IMR-90 (cell line): ENCODE results near the gene CYFIP1. TPM values are rescaled to one million over a fixed set of nuclear protein-coding genes. Genes with fewer than 3 reads are reported as not detected.
"Not testable (repeated sequence)": the region's sequence is repeated elsewhere in the genome, so short reads cannot be mapped to it uniquely, and the experiment has no call there.

ENCODE experiments used
- ATAC-seq: fragments of 200-7000 bp; cut with Tn5 transposase; 2 replicates; pipeline ENCODE4 v1.9.1; 2020; ENCODE audit warnings: low read depth, mild to moderate bottlenecking, moderate library complexity
- BruUV-seq: library from RNA; stranded (reverse); fragments of 400-500 nt; replicated peaks from 2 replicates; lab custom pipeline; 2021; lab: Mats Ljungman, UMichigan
- CTCF ChIA-PET: fragments of 300-600 bp; formaldehyde crosslinking; extraction: SDS; loops from one replicate; lab custom pipeline; 2021; ENCODE audit warnings: antibody characterized with exemption; lab: Yijun Ruan, JAX
- POLR2A ChIA-PET: fragments of 300-600 bp; sonication (Branson Sonifier 250); formaldehyde crosslinking; loops from one replicate; lab custom pipeline; 2022; ENCODE audit warnings: antibody characterized with exemption; ENCODE audit not compliant: unreplicated experiment; lab: Charles Lee
- DNase-seq: peaks from one replicate; pipeline ENCODE4 v3.0.0; 2013
- H2AFZ ChIP-seq: replicated peaks from 2 replicates; pipeline ENCODE3; 2013; ENCODE audit warnings: low read length, mild to moderate bottlenecking; ENCODE audit not compliant: poor library complexity
- H2AK5ac ChIP-seq: 2 replicates; pipeline ENCODE4 v1.6.1; 2013; ENCODE audit warnings: low read depth, low read length, inconsistent platforms
- H2AK9ac ChIP-seq: replicated peaks from 2 replicates; pipeline ENCODE3; 2013; ENCODE audit warnings: mild to moderate bottlenecking, low read depth, low read length, moderate library complexity; ENCODE audit not compliant: poor library complexity
- H2BK120ac ChIP-seq: 2 replicates; pipeline ENCODE4 v1.6.1; 2013; ENCODE audit warnings: low read depth, low read length, inconsistent platforms
- H2BK15ac ChIP-seq: 3 replicates; pipeline ENCODE4 v1.6.1; 2013; ENCODE audit warnings: low read depth, low read length, inconsistent platforms
- H2BK20ac ChIP-seq: 2 replicates; pipeline ENCODE4 v1.6.1; 2013; ENCODE audit warnings: low read depth, mild to moderate bottlenecking, inconsistent platforms, low read length, moderate library complexity
- H2BK5ac ChIP-seq: 2 replicates; pipeline ENCODE4 v1.6.1; 2013; ENCODE audit warnings: mild to moderate bottlenecking, low read depth, low read length, inconsistent platforms; ENCODE audit not compliant: poor library complexity, severe bottlenecking
- H3K14ac ChIP-seq: replicated peaks from 2 replicates; pipeline ENCODE4 v1.6.1; 2013; ENCODE audit warnings: low read depth, low read length, inconsistent platforms
- H3K18ac ChIP-seq: 2 replicates; pipeline ENCODE4 v1.6.1; 2013; ENCODE audit warnings: low read depth, low read length, control low read depth
- H3K23ac ChIP-seq: 2 replicates; pipeline ENCODE4 v1.6.1; 2013; ENCODE audit warnings: low read depth, low read length, inconsistent platforms
- H3K27ac ChIP-seq: 2 replicates; pipeline ENCODE4 v1.5.1; 2013; ENCODE audit warnings: mild to moderate bottlenecking, control low read depth, low read length; ENCODE audit not compliant: insufficient read depth
- H3K27me3 ChIP-seq: 2 replicates; pipeline ENCODE4 v1.6.1; 2013; ENCODE audit warnings: low read length; ENCODE audit not compliant: control insufficient read depth, insufficient read depth
- H3K36me3 ChIP-seq: 2 replicates; pipeline ENCODE4 v1.6.1; 2013; ENCODE audit warnings: low read length, mixed read lengths; ENCODE audit not compliant: control insufficient read depth, insufficient read depth
- H3K4ac ChIP-seq: 2 replicates; pipeline ENCODE4 v1.6.1; 2013; ENCODE audit warnings: low read depth, low read length, inconsistent platforms
- H3K4me1 ChIP-seq: 2 replicates; pipeline ENCODE4 v1.6.1; 2013; ENCODE audit warnings: low read length, mixed read lengths; ENCODE audit not compliant: control insufficient read depth, insufficient read depth
- H3K4me2 ChIP-seq: 2 replicates; pipeline ENCODE4 v1.6.1; 2013; ENCODE audit warnings: low read depth, mild to moderate bottlenecking, control low read depth, low read length, moderate library complexity
- H3K4me3 ChIP-seq: 2 replicates; pipeline ENCODE4 v1.5.1; 2013; ENCODE audit warnings: low read depth, mild to moderate bottlenecking, control low read depth, low read length, moderate library complexity; ENCODE audit not compliant: insufficient read depth
- H3K56ac ChIP-seq: 2 replicates; pipeline ENCODE4 v1.6.1; 2013; ENCODE audit warnings: low read length, inconsistent platforms; ENCODE audit not compliant: insufficient read depth; ENCODE audit errors: extremely low read depth
- H3K79me1 ChIP-seq, 2 experiments: 2 replicates each; pipeline ENCODE4 v1.6.1; 2013; ENCODE audit warnings: low read length in 2 of 2, inconsistent platforms in 1 of 2, low read depth in 1 of 2
- H3K9ac ChIP-seq: 2 replicates; pipeline ENCODE4 v1.6.1; 2013; ENCODE audit warnings: low read depth, low read length, control low read depth
- H3K9me1 ChIP-seq: 2 replicates; pipeline ENCODE4 v1.6.1; 2013; ENCODE audit warnings: low read length, inconsistent platforms; ENCODE audit not compliant: insufficient read depth
- H3K9me3 ChIP-seq: 2 replicates; pipeline ENCODE4 v1.6.1; 2013; ENCODE audit warnings: low read length; ENCODE audit not compliant: control insufficient read depth, insufficient read depth
- H4K20me1 ChIP-seq: 2 replicates; pipeline ENCODE4 v1.6.1; 2013; ENCODE audit warnings: low read length, inconsistent platforms; ENCODE audit not compliant: insufficient read depth
- H4K5ac ChIP-seq: 2 replicates; pipeline ENCODE4 v1.6.1; 2013; ENCODE audit warnings: mild to moderate bottlenecking, low read depth, low read length, control low read depth
- H4K8ac ChIP-seq, 2 experiments: 2 replicates each; pipeline ENCODE4 v1.6.1; 2013; ENCODE audit warnings: low read depth in 2 of 2, low read length in 2 of 2, control low read depth in 1 of 2, inconsistent platforms in 1 of 2
- H4K91ac ChIP-seq: 2 replicates; pipeline ENCODE4 v1.6.1; 2013; ENCODE audit warnings: low read depth, low read length, inconsistent platforms; ENCODE audit not compliant: insufficient read depth
- WGBS, 2 experiments: methylation state at CpG; one replicate each; pipeline versions ENCODE4 v1.1.5 to v1.1.7; 2013; ENCODE audit warnings: missing lambda C conversion rate in 2 of 2; ENCODE audit not compliant: insufficient read length in 1 of 2; ENCODE audit errors: extremely low coverage in 2 of 2; 5-methylcytosine and 5-hydroxymethylcytosine counted together
- dilution Hi-C: fragments of 300-500 bp; cut with HindIII; formaldehyde crosslinking; loops from one replicate; pipeline ENCODE4 v1.14.3; 2018; ENCODE audit warnings: low sequenced_read_pairs; ENCODE audit not compliant: unreplicated experiment
- in situ Hi-C: fragments of 300-500 bp; cut with MboI; formaldehyde crosslinking; loops from 3 replicates; pipeline ENCODE4 v1.14.3; 2019; ENCODE audit warnings: low sequenced_read_pairs, inconsistent platforms, mixed read lengths
- intact Hi-C: fragments of 100-400 bp; cut with micrococcal nuclease; formaldehyde crosslinking; loops from 2 replicates; pipeline ENCODE4 v1.10.0; 2022
- polyA plus RNA-seq, 3 experiments: library from polyadenylated mRNA; depleted of rRNA; stranded (reverse); fragments of >200 nt; gene quantifications; 2 replicates each; pipeline ENCODE4 v1.2.3, GENCODE V29; 2012; ENCODE audit warnings: low replicate concordance in 1 of 3
- total RNA-seq: library from RNA; depleted of rRNA; stranded (reverse); fragments of >200 nt; gene quantifications from 2 replicates; pipeline ENCODE4 v1.2.3, GENCODE V29; 2012

Gene CYFIP1
- total and polyA plus RNA-seq, 2 of the 4 experiments (the other 2 are of a cell fraction): 58.4 to 163 TPM

GRCh38 chr15:22981931-22982330 lies 1.8 kb upstream of the CYFIP1 start:
- CTCF ChIA-PET, H3K27ac ChIP-seq, in situ Hi-C loops, H3K9me3 ChIP-seq, dilution Hi-C loops, H2BK120ac ChIP-seq, H2AK5ac ChIP-seq, H2BK15ac ChIP-seq, H3K4me3 ChIP-seq, H3K56ac ChIP-seq, H2AFZ ChIP-seq, BruUV-seq, DNase-seq, intact Hi-C loops, H2AK9ac ChIP-seq, H3K4me1 ChIP-seq, H3K4me2 ChIP-seq, H2BK5ac ChIP-seq, H3K36me3 ChIP-seq, H3K18ac ChIP-seq, H4K8ac ChIP-seq, POLR2A ChIA-PET, ATAC-seq, H2BK20ac ChIP-seq, H4K91ac ChIP-seq, H3K9ac ChIP-seq, H3K9me1 ChIP-seq, H3K23ac ChIP-seq, H4K5ac ChIP-seq, H3K27me3 ChIP-seq, H3K14ac ChIP-seq, H3K4ac ChIP-seq: not testable (repeated sequence)
- WGBS, 2 experiments: no CpG with 5 or more reads among the region's 11 CpGs
- H4K20me1 ChIP-seq: peaks cover 23% of the 10 kb centered on the region
- peaks cover 0 to 14% of the 10 kb centered on the region in 2 experiments; a peak in 2 of 4 replicates for H3K79me1 ChIP-seq
